Mesodermal cell (in vitro differentiated cells): ENCODE data around the gene NEU1.

ENCODE experiments used
- H3K27ac ChIP-seq: 2 replicates; pipeline ENCODE4 v1.7.0; 2013; ENCODE audit warnings: mild to moderate bottlenecking, low read depth, low read length, moderate library complexity; ENCODE audit not compliant: severe bottlenecking
- H3K36me3 ChIP-seq: 2 replicates; pipeline ENCODE4 v1.7.1; 2013; ENCODE audit warnings: mild to moderate bottlenecking, low read length, moderate library complexity; ENCODE audit not compliant: control insufficient read depth, insufficient read depth
- H3K4me1 ChIP-seq: one replicate; pipeline ENCODE4 v1.7.1; 2013; ENCODE audit warnings: mild to moderate bottlenecking, low read length; ENCODE audit not compliant: insufficient read depth, control insufficient read depth, poor library complexity, severe bottlenecking
- H3K4me3 ChIP-seq: 2 replicates; pipeline ENCODE4 v1.7.0; 2013; ENCODE audit warnings: low read length, control low read depth, mild to moderate bottlenecking; ENCODE audit not compliant: insufficient read depth, poor library complexity, severe bottlenecking; ENCODE audit errors: extremely low read depth
- H3K9me3 ChIP-seq: 2 replicates; pipeline ENCODE4 v1.7.1; 2013; ENCODE audit warnings: mild to moderate bottlenecking, low read length, moderate library complexity; ENCODE audit not compliant: control insufficient read depth
- WGBS, 2 experiments: methylation state at CpG; one replicate each; pipeline ENCODE4 v1.1.5; 2013; ENCODE audit warnings: missing lambda C conversion rate in 2 of 2; ENCODE audit not compliant: insufficient coverage in 2 of 2; 5-methylcytosine and 5-hydroxymethylcytosine counted together

The NEU1 gene

DNA sequence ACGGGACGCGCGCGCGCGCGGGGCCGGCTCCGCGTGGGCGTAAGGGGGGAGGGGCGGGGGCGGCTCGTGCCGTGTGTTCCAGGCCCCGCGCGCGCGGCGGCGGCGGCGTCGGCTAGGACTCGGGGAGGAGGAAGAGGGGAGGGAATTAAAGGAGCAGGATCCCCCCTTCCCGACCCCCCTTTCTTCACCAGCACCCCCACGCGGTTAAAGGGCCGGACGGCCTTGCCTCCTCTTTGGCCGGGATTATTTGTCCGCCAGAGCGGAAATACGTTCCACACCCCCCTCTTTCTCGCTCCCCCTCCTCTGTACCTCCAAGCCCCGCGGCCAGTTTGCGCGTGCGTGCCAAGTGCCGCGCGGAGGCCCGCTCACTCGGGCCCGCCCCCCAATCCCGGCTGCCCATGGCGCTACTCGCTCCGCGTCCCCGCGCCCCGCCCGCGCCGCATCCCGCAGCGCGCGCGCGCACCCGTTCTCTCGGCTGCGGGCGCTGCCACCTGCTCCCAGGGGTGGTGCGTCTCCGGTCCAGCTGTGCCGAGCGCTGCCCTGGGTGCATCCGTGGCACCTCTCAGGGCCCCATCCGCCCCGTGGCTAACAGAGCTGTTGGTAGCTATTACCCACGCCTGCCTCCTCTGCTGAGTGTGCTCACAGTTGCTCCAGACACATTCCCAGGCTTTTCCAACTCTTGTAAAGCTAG lies 39.5 kb upstream of the NEU1 start, which contains the start of gene ZBTB12:
TSS of gene ZBTB12 (minus strand) at position 134 of the 691 bp plus-strand sequence. CDS start 781 bp downstream, outside the sequence.
- H3K9me3 ChIP-seq = no peaks in the 10 kb centered on the region
- peak within 1 kb of the TSS; percentile 49 for H3K27ac ChIP-seq
- peaks cover 14% of the 10 kb centered on the region for H3K4me1 ChIP-seq
- peak within 1 kb of the TSS; percentile 59 for H3K4me3 ChIP-seq
- peaks cover 3% of the 10 kb centered on the region for H3K36me3 ChIP-seq
- WGBS, 2 experiments = 1 to 2% methylated on average over 31 to 45 of the region's 77 CpGs

DNA sequence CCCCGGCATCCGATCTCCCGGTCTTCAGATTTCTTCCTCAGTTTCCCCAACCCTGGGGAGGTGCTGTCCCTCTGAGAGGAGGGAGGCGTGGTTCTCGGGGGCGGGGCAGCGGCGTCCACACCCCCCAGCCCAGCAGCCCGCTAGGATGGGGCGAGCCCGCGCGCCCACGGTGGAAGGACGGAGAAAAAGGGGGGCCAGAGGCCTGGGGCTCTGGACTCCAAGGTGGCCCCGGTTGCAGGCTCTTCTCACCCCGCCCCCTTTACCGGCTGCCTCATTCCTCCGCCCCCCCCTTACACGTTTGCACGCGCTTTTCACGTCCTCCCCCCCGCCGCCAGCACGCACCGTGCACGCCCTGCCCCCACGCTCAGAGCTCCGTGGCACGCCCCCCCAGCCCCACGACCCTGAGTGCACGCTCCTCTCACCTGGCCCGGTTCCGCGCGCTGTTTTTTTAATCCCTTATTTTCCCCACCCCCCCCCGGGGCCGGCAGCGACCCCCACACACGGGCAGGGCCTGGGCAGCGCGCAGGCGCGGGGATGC lies 38.9 kb upstream of the NEU1 start:
- WGBS, 2 experiments = 10% methylated on average over 16 of the region's 45 CpGs; no CpG with 5 or more reads in 1 of the 2 experiments
- peak overlapping the region; percentile 49 for H3K27ac ChIP-seq
- no peaks in the 10 kb centered on the region for H3K9me3 ChIP-seq
- H3K36me3 ChIP-seq = peaks cover 4% of the 10 kb centered on the region
- H3K4me1 ChIP-seq = peaks cover 18% of the 10 kb centered on the region
- peak overlapping the region; percentile 59 for H3K4me3 ChIP-seq

DNA sequence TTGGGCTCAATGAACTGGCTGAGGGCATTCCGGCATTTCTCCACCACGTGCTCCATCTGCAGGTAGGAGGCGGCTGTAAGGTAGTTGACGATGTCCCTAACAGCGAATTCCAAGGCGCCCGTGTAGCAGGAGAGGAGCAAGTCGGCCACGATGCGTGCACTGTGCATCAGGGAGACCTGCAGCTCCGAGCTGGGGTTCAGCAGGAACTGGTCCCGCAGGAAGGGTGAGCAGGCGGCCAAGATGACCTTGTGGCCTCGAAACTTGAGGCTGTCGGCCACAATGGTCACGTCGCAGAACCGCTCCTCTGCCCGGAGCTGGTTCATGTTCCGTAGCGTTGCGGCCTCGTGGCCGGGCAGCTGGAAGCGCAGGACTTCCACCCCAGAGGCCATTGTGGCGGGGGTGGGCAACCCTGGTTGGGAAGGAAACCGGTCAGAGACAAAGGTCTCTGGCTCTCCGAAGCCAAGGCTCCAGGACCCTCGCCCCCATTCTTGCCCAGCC lies 38.3 kb upstream of the NEU1 start:
- H3K4me1 ChIP-seq = peaks cover 19% of the 10 kb centered on the region
- H3K9me3 ChIP-seq = no peaks in the 10 kb centered on the region
- 73 to 77% methylated on average over 26 to 29 of the region's 29 CpGs for WGBS, 2 experiments
- peaks cover 9% of the 10 kb centered on the region for H3K36me3 ChIP-seq
- peak overlapping the region; percentile 59 for H3K4me3 ChIP-seq
- H3K27ac ChIP-seq = peak overlapping the region; percentile 5

GRCh38 chr6:31899882-31900722 lies 37.5 kb upstream of the NEU1 start:
- Histone ChIP-seq H3K27ac (no peak overlapping the region), H3K4me1 (peaks cover 19% of the 10 kb centered on the region), H3K36me3 (peaks cover 18% of the 10 kb centered on the region), H3K9me3 (no peaks in the 10 kb centered on the region), H3K4me3 (no peak overlapping the region)
- WGBS, 2 experiments = 96% methylated on average over 35 to 40 of the region's 49 CpGs

DNA sequence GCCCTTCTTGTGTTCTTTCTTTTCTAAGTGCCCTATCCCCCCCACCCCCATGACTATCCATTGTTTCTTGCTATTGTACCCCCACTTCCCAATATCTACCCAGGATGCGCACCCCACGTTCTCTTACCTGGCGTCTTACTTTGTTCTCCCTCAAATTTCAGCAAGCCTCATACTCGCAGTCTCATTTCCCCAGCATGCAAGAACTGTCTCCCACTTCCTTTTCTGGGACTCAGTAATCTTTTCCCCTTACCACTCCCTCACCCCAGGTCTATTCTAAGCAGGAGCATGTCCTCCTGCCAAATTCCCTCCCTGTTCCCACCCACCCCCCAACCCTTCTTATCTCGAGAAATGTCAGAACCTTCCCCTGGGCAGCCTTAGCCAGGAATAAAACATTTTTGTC lies 36.6 kb upstream of the NEU1 start:
- Histone ChIP-seq H3K27ac (no peak overlapping the region), H3K4me1 (peaks cover 19% of the 10 kb centered on the region), H3K9me3 (no peaks in the 10 kb centered on the region), H3K36me3 (peaks cover 27% of the 10 kb centered on the region), H3K4me3 (no peak overlapping the region)
- 92 to 97% methylated on average over 5 of the region's 5 CpGs for WGBS, 2 experiments

GRCh38 chr6:31898383-31899011 lies 35.9 kb upstream of the NEU1 start:
- WGBS, 2 experiments = 19 to 45% methylated on average over 2 to 3 of the region's 8 CpGs

DNA sequence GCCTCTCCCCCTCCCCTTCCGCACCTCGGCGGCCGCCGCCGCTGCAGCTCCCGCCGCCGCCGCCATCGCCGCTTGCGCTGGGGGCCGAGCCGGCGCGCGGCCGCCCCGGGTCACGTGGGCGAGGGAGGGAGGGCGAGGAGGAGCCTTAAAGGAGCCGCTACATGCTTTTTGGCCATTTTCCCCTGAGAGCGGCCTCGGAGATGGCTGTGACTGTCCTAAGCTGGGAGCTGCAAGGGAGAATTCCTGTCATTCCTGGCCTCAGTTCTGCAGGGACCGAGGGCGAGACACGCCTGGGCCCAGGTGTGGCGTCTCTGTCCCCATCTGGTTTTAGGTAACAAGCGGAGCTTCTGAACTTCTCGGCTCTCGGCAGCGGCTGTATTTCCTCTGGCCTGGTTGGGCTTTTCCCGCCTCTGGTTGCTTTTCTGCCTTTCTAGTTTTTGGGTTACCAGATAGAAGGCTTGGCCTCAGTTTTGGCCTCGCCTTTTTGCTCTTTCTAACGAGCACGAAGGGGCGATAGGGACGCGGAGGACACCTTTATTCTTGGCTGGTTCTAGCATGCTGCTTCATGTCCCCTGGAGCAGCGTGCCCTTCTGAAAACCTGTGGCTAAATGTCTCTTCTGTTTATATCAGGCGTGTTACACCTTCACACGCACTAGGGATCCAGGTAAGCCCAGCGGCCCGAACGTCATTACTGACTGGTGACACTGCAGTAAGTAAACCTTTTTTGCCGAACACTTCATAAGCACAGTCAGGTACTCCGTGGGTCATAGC lies 35.2 kb upstream of the NEU1 start, which contains the start of gene EHMT2:
TSS of gene EHMT2 (minus strand) at position 87 of the 771 bp plus-strand sequence. CDS start at position 66, 21 bp downstream.
- WGBS, 2 experiments = 0 to 1% methylated on average over 30 to 43 of the region's 49 CpGs
- peak within 1 kb of the TSS; percentile 86 for H3K4me3 ChIP-seq
- H3K27ac ChIP-seq = peak within 1 kb of the TSS; percentile 59
- H3K36me3 ChIP-seq = peaks cover 41% of the 10 kb centered on the region
- no peaks in the 10 kb centered on the region for H3K9me3 ChIP-seq
- H3K4me1 ChIP-seq = peaks cover 19% of the 10 kb centered on the region

More at GRCh38 chr6:31898383-31899011, 35.9 kb upstream of the NEU1 start:
- H3K27ac ChIP-seq = no peak overlapping the region
- H3K9me3 ChIP-seq = no peaks in the 10 kb centered on the region
- peaks cover 34% of the 10 kb centered on the region for H3K36me3 ChIP-seq
- H3K4me3 ChIP-seq = peak overlapping the region; percentile 86
- H3K4me1 ChIP-seq = peaks cover 19% of the 10 kb centered on the region

DNA sequence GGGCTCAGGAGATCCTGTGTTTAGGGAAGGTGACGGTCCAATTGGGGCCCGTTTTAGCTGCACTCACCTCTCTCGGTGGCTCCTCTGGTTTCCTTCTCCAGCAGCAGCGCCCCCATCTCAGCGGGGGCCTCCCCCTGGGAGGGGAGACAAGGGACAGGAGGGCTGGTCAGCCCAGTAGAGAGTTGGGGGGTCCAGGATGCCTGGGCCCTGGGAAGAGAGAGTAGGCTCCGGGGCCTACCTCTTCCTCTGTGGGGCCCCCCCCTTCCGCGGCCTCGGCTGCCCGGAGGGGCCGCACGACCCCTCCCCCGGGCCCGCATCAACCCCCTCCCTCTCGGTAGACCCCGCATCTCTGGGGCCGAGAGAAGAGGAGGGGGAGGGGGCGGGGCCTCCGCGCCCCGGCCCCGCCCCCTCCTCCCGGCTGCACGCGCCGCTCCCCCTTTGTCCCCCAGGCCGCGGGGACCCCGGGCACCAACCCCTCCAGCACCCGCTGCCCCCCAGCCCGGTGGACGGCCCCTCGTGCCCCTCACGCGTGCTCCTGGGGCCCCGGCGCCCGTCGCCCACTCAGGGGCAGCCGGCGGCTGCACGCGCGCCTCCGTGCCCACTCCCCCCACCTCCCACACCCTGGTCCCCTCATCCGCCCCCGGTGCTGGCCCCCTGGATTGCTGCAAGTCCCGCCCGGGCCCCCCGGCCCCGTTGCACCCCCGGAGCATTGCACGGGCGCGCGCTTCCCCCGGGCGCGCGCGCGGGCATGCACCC lies 34.4 kb upstream of the NEU1 start:
- 0% methylated on average over 8 to 24 of the region's 62 CpGs for WGBS, 2 experiments
- H3K4me3 ChIP-seq = peak overlapping the region; percentile 86
- H3K9me3 ChIP-seq = no peaks in the 10 kb centered on the region
- H3K4me1 ChIP-seq = peaks cover 19% of the 10 kb centered on the region
- peak overlapping the region; percentile 41 for H3K27ac ChIP-seq
- peaks cover 48% of the 10 kb centered on the region for H3K36me3 ChIP-seq

- H3K4me3 ChIP-seq = peak overlapping the region; percentile 86
- peak overlapping the region; percentile 41 for H3K27ac ChIP-seq
- H3K4me1 ChIP-seq = peaks cover 19% of the 10 kb centered on the region
- H3K9me3 ChIP-seq = no peaks in the 10 kb centered on the region
- 56% methylated on average over 4 of the region's 4 CpGs; no CpG with 5 or more reads in 1 of the 2 experiments for WGBS, 2 experiments
- peaks cover 53% of the 10 kb centered on the region for H3K36me3 ChIP-seq
Observed at GRCh38 chr6:31896493-31896855, 33.9 kb upstream of the NEU1 start.
